Measurements from ENCODE around the gene ENPEP.
"Not testable (repeated sequence)": the region's sequence is repeated elsewhere in the genome, so short reads cannot be mapped to it uniquely, and the experiment has no call there.

Gene ENPEP, protein sequence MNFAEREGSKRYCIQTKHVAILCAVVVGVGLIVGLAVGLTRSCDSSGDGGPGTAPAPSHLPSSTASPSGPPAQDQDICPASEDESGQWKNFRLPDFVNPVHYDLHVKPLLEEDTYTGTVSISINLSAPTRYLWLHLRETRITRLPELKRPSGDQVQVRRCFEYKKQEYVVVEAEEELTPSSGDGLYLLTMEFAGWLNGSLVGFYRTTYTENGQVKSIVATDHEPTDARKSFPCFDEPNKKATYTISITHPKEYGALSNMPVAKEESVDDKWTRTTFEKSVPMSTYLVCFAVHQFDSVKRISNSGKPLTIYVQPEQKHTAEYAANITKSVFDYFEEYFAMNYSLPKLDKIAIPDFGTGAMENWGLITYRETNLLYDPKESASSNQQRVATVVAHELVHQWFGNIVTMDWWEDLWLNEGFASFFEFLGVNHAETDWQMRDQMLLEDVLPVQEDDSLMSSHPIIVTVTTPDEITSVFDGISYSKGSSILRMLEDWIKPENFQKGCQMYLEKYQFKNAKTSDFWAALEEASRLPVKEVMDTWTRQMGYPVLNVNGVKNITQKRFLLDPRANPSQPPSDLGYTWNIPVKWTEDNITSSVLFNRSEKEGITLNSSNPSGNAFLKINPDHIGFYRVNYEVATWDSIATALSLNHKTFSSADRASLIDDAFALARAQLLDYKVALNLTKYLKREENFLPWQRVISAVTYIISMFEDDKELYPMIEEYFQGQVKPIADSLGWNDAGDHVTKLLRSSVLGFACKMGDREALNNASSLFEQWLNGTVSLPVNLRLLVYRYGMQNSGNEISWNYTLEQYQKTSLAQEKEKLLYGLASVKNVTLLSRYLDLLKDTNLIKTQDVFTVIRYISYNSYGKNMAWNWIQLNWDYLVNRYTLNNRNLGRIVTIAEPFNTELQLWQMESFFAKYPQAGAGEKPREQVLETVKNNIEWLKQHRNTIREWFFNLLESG

GRCh38 chr4:110475881-110476818 lies at the start of gene ENPEP:
Gene ENPEP, plus strand, starts transcription at chr4:110476155. Its CDS starts 260 bp downstream, at chr4:110476415.
- DNase-seq (ENCODE audit: insufficient read length, low spot score) (no peak), FAIRE-seq (no peak)

DNA sequence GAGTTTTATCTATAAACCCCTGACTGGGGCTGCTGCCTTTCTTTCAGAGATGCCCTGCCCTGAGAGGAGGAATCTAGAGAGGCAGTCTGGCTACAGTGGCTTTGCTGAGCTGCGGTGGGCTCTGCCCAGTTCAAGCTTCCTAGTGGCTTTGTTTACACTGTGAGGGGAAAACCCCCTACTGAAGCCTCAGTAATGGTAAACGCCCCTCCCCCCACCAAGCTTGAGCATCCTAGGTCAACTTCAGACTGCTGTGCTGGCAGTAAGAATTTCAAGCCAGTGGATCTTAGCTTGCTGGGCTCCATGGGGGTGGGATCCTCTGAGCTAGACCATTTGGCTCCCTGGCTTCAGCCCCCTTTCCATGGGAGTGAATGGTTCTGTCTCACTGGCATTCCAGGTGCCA lies 44.1 kb upstream of the ENPEP start:
- not testable (repeated sequence) for FAIRE-seq; DNase-seq (ENCODE audit: insufficient read length, low spot score)

DNA sequence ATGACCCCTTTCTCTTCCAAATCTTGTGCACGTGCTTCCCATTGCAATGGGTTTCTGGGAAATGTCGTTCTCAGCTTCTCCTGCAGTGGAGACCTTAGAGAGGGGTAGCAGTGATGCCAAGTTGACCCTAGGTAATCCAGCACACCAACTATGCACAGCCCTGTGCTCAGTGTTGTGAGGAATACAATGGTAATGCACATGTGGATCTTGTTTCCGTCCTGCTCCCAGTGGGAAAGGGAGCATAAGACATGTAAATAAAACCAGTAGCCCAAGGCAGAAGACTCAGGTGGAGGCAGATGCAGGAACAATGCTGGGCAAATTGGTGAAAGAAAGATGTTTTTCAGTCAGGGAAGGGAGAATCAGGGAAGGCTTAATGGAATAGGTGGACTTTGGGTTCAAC lies 38.7 kb upstream of the ENPEP start:
- DNase-seq (ENCODE audit: insufficient read length, low spot score) = not testable (repeated sequence)

DNA sequence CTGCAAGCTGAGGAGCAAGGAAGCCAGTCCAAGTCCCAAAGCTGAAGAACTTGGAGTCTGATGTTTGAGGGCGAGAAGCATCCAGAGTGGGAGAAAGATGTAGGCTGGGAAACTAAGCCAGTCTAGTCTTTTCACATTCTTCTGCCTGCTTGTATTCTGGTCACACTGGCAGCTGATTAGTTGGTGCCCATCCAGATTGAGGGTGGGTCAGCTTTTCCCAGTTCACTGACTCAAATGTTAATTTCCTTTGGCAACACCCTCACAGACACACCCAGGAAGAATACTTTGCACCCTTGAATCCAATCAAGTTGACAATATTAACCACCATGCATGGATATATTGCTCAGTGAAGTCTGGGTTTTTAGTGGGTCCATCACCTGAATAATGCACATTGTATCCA lies 36.7 kb upstream of the ENPEP start:
- FAIRE-seq; DNase-seq (ENCODE audit: insufficient read length, low spot score): not testable (repeated sequence)

More for the DNA sequence above, 38.7 kb upstream of the ENPEP start:
- FAIRE-seq = not testable (repeated sequence)

GRCh38 chr4:110442309-110442708 lies 33.6 kb upstream of the ENPEP start:
- DNase-seq (ENCODE audit: insufficient read length, low spot score) (no peak), FAIRE-seq (no peak)

DNA sequence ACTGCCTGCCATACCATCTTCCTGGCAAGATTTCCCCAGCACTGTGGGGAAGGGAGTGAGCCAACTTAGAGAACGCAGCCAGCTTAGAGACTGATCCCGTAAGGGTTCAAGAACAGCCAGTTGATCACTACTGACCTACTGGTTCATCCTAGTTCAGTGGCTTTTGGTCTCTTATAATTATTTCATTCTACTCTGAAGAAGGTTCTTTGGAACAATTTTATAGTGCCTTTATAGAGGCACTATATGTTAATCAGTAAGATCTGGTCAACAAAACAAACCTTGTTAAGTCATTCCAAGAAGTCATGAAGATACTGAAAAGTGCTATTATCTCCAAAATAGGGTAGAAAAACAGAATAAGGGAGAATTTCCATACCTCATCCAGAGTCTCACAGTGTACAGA lies 33.2 kb upstream of the ENPEP start:
- FAIRE-seq (no peak), DNase-seq (ENCODE audit: insufficient read length, low spot score) (no peak)

- no peak for DNase-seq (ENCODE audit: insufficient read length, low spot score)
- no peak for FAIRE-seq
Measured at GRCh38 chr4:110449947-110450346, 26.0 kb upstream of the ENPEP start.

- DNase-seq (ENCODE audit: insufficient read length, low spot score) = no peak
- FAIRE-seq = no peak
Measured at GRCh38 chr4:110452546-110452945, 23.4 kb upstream of the ENPEP start.

GRCh38 chr4:110454441-110454840 lies 21.5 kb upstream of the ENPEP start:
- no peak for FAIRE-seq
- DNase-seq (ENCODE audit: insufficient read length, low spot score) = no peak

- no peak for DNase-seq (ENCODE audit: insufficient read length, low spot score)
Measured at GRCh38 chr4:110458494-110459266, 17.3 kb upstream of the ENPEP start.

GRCh38 chr4:110460074-110460746 lies 15.7 kb upstream of the ENPEP start:
- FAIRE-seq (no peak), DNase-seq (ENCODE audit: insufficient read length, low spot score) (no peak)

More at GRCh38 chr4:110458494-110459266, 17.3 kb upstream of the ENPEP start:
- FAIRE-seq = no peak

DNA sequence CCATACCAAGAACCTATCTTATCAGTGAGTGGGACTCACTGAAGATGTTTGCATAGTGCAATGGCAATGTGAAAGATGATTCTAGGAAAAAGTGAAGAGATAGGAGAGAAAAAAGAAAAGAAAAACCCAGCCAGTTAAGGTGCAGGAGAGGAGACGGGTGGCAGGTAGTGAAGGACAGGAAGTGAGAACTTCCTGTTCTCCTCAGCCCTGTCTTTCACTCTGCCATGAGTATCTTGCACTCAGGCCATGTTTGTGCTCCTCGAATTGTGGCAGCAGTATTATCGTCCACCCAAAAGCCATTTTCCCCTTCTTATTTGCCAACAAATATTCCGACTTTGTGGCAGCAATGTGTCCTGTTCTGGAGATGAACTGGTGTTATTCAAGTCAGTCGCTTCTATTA lies 8.6 kb upstream of the ENPEP start:
- DNase-seq (ENCODE audit: insufficient read length, low spot score) (no peak), FAIRE-seq (peak; percentile 40)

DNA sequence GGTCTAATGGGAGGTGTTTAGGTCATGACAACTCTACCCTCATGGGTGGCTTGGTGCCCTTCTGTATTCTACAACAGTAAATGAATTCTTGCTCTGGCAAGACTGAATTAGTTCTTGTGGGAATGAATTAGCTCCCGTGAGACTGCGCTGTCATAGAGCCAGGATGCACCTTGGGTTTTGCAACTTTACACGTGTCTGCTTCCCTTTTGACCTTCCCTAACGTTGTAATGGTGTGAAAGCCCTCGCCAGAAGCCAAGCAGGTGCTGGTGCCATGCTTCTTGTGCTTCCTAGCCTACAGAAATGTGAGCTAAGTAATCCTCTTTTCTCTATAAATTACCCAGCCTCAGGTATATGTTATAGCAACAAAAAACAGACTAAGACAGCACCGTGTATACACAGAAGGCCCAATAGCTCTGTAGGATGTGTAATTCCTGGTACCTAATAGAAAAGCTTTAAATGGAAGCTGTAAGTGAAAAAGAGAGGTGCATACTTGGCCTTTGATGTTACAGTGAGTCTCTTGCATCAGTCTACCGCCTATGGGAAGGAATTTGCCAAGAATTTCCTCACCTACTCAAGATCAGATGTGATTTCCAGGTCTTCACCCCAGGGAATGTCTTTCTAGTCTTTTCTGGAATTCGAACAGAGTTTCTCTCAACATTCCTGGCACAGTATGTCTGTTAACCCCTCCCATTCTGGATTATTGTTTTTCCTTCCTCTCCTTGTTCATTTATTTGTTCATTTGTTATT lies 3.2 kb upstream of the ENPEP start:
- FAIRE-seq (no peak), DNase-seq (ENCODE audit: insufficient read length, low spot score) (no peak)

DNA sequence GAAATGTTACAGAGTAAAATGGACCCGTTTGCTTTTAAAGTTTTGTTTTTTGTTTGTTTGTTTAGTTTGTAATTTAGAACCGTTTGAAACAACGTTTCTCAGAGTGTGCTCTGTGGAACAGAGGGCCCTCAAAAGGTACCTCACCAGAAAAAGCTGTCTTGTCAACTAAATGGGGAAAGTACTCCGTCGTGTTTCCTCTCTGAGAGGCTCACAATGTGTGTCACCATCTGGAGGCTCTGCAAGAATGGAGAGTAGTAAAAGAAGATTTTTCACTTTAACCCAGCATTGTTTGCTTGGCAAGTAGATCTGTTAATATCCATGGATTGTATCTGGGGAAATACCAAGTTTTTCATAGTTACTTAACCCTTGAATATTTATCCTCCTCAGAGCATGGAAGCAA lies 1.5 kb upstream of the ENPEP start:
- FAIRE-seq = no peak

GRCh38 chr4:110475080-110475479 lies 875 bp upstream of the ENPEP start:
- not testable (repeated sequence) for DNase-seq (ENCODE audit: insufficient read length, low spot score); FAIRE-seq

More for the DNA sequence above, 1.5 kb upstream of the ENPEP start:
- DNase-seq (ENCODE audit: insufficient read length, low spot score) = no peak

GRCh38 chr4:110477836-110478235 lies 1.9 kb downstream of the ENPEP start:
- DNase-seq (ENCODE audit: insufficient read length, low spot score) (no peak), FAIRE-seq (no peak)

GRCh38 chr4:110480031-110480549 lies 4.1 kb downstream of the ENPEP start:
- FAIRE-seq (no peak), DNase-seq (ENCODE audit: insufficient read length, low spot score) (no peak)

DNA sequence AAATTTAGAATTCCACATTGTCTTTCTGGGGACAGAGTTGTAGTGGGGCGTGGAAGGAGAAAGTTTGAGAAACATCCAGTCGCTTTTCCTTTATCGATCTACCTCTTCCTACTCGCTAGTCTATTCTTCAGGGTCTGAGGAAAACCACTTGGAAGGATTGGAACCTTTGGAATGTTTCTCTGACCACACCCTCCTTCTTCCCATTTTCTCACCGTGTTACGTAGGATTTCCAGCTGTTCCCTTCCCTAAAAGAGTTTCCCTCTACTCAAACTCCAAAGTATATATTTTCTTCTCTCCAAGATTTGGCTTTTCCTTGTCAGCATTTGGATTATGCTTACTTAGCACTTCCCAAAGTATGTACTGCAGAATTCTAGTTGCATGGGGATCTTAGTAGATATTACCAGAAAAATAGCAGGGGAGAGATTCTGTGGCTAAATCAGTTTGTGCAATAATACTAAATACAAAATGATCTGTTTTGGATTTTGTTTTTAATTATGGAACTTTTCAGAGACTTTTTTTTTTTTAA lies 4.9 kb downstream of the ENPEP start:
- no peak for FAIRE-seq
- no peak for DNase-seq (ENCODE audit: insufficient read length, low spot score)
